ENCODE measurements around the gene GNG12. TPM values are rescaled to one million over a fixed set of nuclear protein-coding genes. Genes with fewer than 3 reads are reported as not detected.

GNG12 gene
- total and polyA plus RNA-seq, 2 donors (not counting 3 experiments of a cell fraction or from before 2014, with no cell fraction given), result 107 to 152 TPM

DNA sequence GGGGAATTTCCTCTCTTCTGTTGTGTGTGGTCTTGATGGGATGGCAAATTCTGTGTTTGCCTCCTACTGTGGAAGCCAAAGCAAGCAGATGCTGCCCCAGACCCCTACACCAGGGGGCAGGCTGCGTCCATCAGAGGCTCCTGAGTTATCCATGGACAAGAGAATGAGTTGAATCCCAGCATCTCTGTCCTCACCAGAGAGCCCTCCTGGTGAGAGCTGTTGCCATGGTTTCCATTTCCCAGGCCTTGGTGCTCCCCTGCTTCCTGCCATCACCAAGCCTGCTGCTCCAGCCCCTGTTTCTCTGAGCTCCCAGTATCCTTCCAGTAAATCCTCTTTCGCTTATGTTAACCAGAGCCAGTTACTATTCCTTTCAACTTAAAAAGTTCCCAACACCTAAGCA, 20.4 kb upstream of the GNG12 start:
- Histone ChIP-seq H3K79me2 (ENCODE audit: control insufficient read depth, insufficient read depth, low read length) (no peaks in the 10 kb centered on the region), H3K9me3 (replicated peaks; ENCODE audit: control insufficient read depth, insufficient read depth, low read length) (no peaks in the 10 kb centered on the region), H3K9me1 (replicated peaks; ENCODE audit: control insufficient read depth, extremely low read depth, insufficient read depth, low read length) (no peaks in the 10 kb centered on the region), H3K27ac (ENCODE audit: insufficient read depth, low read depth, low read length) (no peak overlapping the region), H3K4me1 (ENCODE audit: control insufficient read depth, extremely low read depth, insufficient read depth, low read length) (peaks cover 49% of the 10 kb centered on the region), H3K9ac (replicated peaks; ENCODE audit: extremely low read depth, insufficient read depth, low read length) (no peak overlapping the region), H2AFZ (ENCODE audit: low read depth, low read length) (no peak overlapping the region), H3K4me2 (ENCODE audit: insufficient read depth, low read length) (no peak overlapping the region), H3K27me3 (ENCODE audit: control insufficient read depth in 2 of 2, insufficient read depth in 2 of 2, low read length in 2 of 2) (no peaks in the 10 kb centered on the region), H3K36me3 (ENCODE audit: control insufficient read depth in 2 of 2, extremely low read depth in 1 of 2, insufficient read depth in 2 of 2, low read length in 2 of 2) (no peaks in the 10 kb centered on the region), H3K4me3 (replicated peaks in 1 of 3; ENCODE audit: insufficient read depth in 1 of 3, low read depth in 1 of 3, low read length in 3 of 3) (no peak overlapping the region), H4K20me1 (replicated peaks; ENCODE audit: control insufficient read depth, extremely low read depth, insufficient read depth, low read length) (no peaks in the 10 kb centered on the region)
- no TSS peak for BruUV-seq (replicated peaks)
- FAIRE-seq, result peak; percentile 88
- CTCF ChIA-PET, result interaction anchor here (0.6 to 8.9 kb wide), 28 partner anchors 12 to 591 kb away, joined by 3 to 147 read pairs (median 4); partner anchors contain the start of gene DIRAS3
- TF ChIP-seq, protein P1, sequence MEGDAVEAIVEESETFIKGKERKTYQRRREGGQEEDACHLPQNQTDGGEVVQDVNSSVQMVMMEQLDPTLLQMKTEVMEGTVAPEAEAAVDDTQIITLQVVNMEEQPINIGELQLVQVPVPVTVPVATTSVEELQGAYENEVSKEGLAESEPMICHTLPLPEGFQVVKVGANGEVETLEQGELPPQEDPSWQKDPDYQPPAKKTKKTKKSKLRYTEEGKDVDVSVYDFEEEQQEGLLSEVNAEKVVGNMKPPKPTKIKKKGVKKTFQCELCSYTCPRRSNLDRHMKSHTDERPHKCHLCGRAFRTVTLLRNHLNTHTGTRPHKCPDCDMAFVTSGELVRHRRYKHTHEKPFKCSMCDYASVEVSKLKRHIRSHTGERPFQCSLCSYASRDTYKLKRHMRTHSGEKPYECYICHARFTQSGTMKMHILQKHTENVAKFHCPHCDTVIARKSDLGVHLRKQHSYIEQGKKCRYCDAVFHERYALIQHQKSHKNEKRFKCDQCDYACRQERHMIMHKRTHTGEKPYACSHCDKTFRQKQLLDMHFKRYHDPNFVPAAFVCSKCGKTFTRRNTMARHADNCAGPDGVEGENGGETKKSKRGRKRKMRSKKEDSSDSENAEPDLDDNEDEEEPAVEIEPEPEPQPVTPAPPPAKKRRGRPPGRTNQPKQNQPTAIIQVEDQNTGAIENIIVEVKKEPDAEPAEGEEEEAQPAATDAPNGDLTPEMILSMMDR (IDR thresholded peaks at IDR 0.05; ENCODE audit: extremely low read depth in 1 of 2, insufficient read depth in 1 of 2, low read depth in 1 of 2, low read length in 2 of 2), result peak; percentile 94 to 95
- no peak for TF ChIP-seq MAX (IDR thresholded peaks at IDR 0.05; ENCODE audit: insufficient read depth, insufficient read length)
- peak; percentile 89 for DNase-seq (ENCODE audit: low read depth, low spot score)
- POLR2A ChIA-PET, result no interaction called here
- intact Hi-C loops (cut with micrococcal nuclease), result loop anchor here (1.0 to 5.0 kb wide), 7 partner anchors 157 to 589 kb away; partner anchors contain the start of gene WLS
- dilution Hi-C loops (cut with MboI; ENCODE audit: extremely low pct_ligation_motif_present, low sequenced_read_pairs), result no loop called here

- TF ChIP-seq MYC (IDR thresholded peaks at IDR 0.05; ENCODE audit: low read depth, low read length) (no peak), JUN (IDR thresholded peaks at IDR 0.05; ENCODE audit: borderline replicate concordance, insufficient read depth, insufficient read length, low read depth) (no peak), MAX (IDR thresholded peaks at IDR 0.05; ENCODE audit: insufficient read depth, insufficient read length) (no peak), EZH2 (IDR thresholded peaks at IDR 0.05; ENCODE audit: borderline replicate concordance, low read depth, low read length, severe bottlenecking) (no peak), GATA2 (IDR thresholded peaks at IDR 0.05; ENCODE audit: insufficient read depth, insufficient read length, low read depth, low read length) (no peak), POLR2A (IDR thresholded peaks at IDR 0.05; ENCODE audit: low read depth, low read length) (no peak), POLR2AphosphoS5 (IDR thresholded peaks at IDR 0.05; ENCODE audit: insufficient read depth, low read depth, low read length) (no peak), FOS (IDR thresholded peaks at IDR 0.05; ENCODE audit: borderline replicate concordance, insufficient read depth, low read length) (no peak)
- TF ChIP-seq, protein P1 (IDR thresholded peaks at IDR 0.05; ENCODE audit: extremely low read depth in 1 of 2, insufficient read depth in 1 of 2, low read depth in 1 of 2, low read length in 2 of 2), result no peak
- no peak for FAIRE-seq
- H3K27ac ChIP-seq (ENCODE audit: insufficient read depth, low read depth, low read length), result no peak overlapping the region
- no peak overlapping the region for H2AFZ ChIP-seq (ENCODE audit: low read depth, low read length)
- dilution Hi-C loops (cut with MboI; ENCODE audit: extremely low pct_ligation_motif_present, low sequenced_read_pairs) (no loop called here), intact Hi-C loops (cut with micrococcal nuclease) (loop anchor here (2.0 to 5.0 kb wide), 3 partner anchors 321 to 591 kb away; partner anchors contain the start of gene WLS)
- H3K9me1 ChIP-seq (replicated peaks; ENCODE audit: control insufficient read depth, extremely low read depth, insufficient read depth, low read length), result no peaks in the 10 kb centered on the region
- no peak overlapping the region for H3K4me3 ChIP-seq (replicated peaks in 1 of 3; ENCODE audit: insufficient read depth in 1 of 3, low read depth in 1 of 3, low read length in 3 of 3)
- CTCF ChIA-PET, result interaction anchor here (1.0 to 8.9 kb wide), 7 partner anchors 80 to 319 kb away, joined by 3 to 147 read pairs (median 6); no protein-coding TSS in a partner anchor
- peaks cover 62% of the 10 kb centered on the region for H3K4me1 ChIP-seq (ENCODE audit: control insufficient read depth, extremely low read depth, insufficient read depth, low read length)
- no peaks in the 10 kb centered on the region for H3K27me3 ChIP-seq (ENCODE audit: control insufficient read depth in 2 of 2, insufficient read depth in 2 of 2, low read length in 2 of 2)
- POLR2A ChIA-PET, result no interaction called here
- no peaks in the 10 kb centered on the region for H3K79me2 ChIP-seq (ENCODE audit: control insufficient read depth, insufficient read depth, low read length)
- no peaks in the 10 kb centered on the region for H3K36me3 ChIP-seq (ENCODE audit: control insufficient read depth in 2 of 2, extremely low read depth in 1 of 2, insufficient read depth in 2 of 2, low read length in 2 of 2)
- no peaks in the 10 kb centered on the region for H4K20me1 ChIP-seq (replicated peaks; ENCODE audit: control insufficient read depth, extremely low read depth, insufficient read depth, low read length)
- H3K9ac ChIP-seq (replicated peaks; ENCODE audit: extremely low read depth, insufficient read depth, low read length), result no peak overlapping the region
- DNase-seq (ENCODE audit: low read depth, low spot score), result no peak
- no TSS peak for BruUV-seq (replicated peaks)
- H3K4me2 ChIP-seq (ENCODE audit: insufficient read depth, low read length), result no peak overlapping the region
- H3K9me3 ChIP-seq (replicated peaks; ENCODE audit: control insufficient read depth, insufficient read depth, low read length), result no peaks in the 10 kb centered on the region
Observed at GRCh38 chr1:67851800-67852199, 18.5 kb upstream of the GNG12 start.
